Measurements from ENCODE around the gene POU3F3.

Gene POU3F3

DNA sequence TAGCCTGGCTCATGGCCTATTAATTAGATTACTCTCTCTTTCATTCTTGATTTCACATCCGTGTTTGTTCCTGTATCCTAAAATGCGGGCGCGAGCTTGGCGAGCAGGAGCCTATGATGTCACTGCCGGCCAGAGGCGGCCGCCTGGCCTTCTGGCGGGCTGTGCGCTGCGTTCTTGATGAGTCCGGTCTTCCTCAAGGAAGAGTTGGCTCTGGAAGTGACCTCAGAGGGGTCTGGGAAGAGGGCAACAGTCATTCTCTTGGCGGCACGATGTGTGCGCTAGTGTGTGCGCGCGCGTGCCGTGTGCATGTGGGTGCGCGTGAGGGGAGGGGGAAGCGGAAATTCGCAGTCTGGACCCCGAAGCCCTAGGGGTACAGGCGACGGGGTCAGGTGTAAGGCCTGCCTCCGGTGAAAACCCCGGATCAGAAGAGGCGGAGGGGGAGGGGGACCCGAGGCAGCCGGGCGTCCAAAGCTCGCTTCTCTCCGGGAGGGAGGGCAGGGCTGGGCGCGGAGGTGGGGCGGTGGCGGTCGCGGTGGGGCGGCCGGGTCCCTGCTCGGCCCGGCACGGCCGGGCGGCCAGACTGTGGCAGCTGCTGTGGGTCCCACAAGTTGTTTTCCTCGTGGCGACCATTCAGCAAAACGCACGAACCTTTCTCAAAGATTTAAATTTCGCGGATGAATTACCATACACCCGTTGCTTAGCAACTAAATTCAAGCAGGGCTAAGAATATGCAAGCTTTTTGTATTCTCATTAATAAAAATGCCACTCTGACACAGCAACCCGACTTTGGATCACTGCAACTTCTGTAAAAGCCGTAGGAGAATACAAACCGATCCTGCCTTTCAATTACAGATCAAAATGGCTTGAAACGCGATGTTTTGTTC, 8.4 kb downstream of the POU3F3 start:
- DNase-seq = no peak

DNA sequence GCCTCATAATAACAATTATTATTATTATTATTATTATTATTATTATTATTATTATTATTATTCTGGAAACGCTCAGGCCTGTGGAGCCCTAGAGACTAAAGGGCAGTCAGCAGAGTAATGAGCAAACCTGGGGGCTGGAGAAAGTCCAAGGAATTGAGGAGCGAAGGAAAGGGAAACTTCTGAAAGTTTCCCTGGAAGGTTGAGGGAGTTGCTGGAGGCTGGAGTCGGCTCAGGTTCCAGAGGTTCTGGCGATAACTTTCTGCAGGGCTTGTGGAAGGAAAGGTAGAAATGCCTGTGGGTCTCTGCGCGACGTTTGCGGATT, 9.2 kb downstream of the POU3F3 start:
- DNase-seq = no peak

DNA sequence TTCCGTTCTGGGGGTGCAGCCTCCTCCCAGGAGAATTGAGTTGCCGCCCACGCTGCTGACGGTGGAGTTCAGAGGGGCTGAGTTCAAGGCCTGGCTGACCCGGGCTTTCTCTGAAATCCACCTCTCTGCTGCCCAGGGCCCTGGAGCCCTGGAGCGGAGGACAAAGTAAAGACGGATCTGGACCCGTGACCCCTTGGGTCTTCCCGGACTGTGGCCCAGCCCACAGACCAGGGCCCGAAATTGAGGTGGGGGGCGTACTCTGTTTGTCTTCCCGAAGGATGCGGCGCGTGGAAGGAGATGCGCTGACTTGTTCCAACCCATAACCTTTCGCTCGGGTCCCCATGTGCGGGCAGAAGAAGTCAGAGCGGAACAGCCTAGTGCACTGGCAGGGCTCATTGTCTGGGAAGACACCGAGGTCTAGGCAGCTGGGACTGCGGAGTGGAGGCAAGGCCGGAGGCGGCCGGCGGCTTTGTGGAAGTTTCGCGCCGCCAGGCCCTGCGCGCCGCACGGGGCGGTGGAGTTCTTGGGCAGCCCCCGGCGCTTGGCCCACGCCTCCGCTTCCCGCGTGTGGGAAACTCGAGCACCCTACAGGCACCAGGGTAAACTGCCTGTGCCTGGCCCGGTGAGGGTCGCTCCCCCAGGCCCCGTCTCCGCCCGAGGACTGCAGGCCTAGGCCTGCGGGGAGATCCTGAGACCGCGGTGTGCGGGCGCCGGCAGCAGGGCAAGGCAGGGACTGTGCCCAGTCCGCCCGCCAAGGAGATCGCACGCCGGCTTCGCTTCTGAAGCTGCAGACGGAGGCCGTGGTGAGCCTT, 9.8 kb downstream of the POU3F3 start:
- no peak for DNase-seq

GRCh38 chr2:104864280-104865095, 10.6 kb downstream of the POU3F3 start:
- DNase-seq = no peak

DNA sequence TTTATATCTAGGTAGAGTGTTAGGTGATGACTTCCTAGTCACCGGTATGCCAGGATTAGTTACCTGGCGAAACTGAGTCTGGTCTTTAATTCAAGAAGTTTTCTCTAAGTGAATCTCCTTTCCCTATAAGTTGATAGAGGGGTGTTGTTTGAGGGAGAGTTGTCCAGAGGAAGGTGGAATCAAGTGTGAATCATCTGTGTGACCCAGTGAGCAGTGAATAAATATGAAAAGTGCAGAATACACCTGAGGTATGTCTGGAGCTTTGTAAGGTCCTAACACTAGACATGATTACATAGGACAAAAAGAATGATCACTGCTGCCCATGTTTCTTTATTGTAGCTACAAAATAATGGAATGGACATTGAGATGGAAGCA, 11.2 kb downstream of the POU3F3 start:
- DNase-seq = no peak

- DNase-seq = no peak
These were observed 12.4 kb downstream of the POU3F3 start for GRCh38 chr2:104866122-104866864.

DNA sequence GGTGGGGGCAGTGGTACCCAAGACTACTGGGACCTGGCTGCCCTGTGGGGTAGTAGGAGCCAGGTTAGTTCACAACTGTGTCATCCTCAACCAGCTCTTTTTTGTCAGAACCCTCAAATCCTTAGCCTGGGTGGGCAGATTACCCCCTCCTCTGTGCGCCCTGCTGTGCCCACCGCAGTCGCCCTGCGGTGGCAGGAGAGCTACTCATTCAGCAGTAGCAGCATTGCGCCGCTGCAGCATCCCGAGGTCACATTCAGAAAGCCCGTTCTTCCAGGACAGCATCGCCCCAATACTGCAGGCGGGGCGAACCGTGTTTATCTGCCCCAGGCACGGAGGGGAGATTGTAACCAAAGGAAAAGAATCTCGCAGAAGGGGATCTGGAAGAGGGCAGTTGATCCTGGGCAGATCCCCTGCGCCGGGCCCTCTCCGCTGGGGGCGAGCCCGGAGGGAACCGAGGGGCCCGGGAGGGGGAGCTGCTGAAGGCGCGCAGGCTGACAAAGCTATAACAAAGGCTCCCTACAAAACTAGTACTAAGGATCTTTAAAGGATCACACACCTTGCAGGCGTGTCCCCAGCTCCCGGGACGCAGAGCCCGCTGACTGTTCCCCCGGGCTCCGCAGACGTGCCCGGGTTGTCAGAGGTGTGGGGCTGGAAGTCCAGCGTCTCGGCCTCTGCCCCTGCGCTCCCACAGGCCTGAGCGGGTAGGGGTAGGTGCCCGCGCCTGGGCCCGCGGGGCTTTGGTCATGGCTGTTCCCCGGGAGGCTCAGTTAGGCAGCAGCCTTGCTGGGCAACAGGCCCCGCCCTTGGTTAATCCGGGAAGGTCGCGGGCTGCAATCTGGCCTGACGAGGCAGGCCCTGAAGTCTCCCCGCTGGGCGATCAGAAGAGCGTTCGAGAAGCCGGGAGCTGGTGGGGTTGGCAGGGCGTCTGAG, 13.2 kb downstream of the POU3F3 start:
- DNase-seq = no peak

- no peak for DNase-seq
These were observed 14.0 kb downstream of the POU3F3 start for GRCh38 chr2:104867813-104868504.

DNA sequence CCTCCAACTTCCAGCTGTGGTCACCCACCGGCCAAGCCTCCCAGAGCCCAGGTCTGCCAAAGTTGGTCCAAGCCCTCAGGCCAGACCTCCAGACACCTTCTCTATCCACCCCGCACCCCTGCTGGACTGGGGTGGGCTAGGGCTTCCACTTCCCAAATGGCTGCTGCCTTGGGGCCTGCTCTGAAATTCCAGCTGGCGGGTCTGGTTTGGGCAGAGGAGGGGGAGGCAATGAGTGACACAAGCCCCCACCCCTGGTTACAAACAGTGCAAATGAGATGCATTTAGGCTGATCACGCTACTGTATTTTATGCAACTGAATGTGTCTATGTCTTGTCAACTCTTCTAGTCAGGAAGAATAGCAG, 14.6 kb downstream of the POU3F3 start:
- DNase-seq = no peak

DNA sequence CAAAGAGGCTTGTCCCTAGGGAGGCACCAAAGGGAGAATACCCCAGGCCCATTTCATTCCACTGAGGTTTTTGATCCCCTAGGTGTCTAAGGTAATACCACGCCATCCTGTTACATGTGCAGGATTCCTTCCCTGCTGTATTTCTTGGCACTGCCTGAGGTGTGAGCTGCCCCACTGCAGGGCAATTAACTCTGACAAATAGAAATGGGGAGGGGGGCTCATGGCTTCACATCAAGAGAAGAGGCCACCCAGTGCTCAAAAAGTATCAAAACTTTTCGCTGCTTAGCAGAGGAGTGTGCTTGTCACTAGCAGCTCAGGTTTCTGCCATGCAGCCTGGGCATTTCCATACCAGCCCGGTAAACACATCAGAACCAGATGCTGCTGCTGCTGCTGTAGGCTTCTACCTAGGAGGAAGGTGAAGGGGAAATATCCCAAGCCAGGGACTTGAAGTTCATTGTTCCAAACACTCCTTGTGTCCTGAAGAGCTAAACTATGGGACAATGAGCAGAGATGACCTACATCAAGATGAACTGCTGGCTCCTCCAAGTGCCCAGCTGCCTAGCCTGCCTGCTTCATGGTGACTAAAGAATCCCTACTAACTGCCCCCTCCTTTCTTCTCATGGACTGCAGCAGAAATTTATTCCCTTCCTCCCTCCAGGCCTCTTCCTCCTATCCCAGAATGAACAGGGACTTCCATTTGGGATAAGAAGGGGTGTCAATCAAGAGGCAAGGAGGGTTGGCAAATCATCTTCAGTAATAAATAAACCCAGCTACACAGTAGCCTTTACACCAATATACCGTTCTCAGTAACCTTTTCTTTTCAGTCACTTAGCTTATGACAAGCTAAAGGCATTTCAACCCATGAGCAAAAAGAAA, 16.4 kb downstream of the POU3F3 start:
- no peak for DNase-seq

DNA sequence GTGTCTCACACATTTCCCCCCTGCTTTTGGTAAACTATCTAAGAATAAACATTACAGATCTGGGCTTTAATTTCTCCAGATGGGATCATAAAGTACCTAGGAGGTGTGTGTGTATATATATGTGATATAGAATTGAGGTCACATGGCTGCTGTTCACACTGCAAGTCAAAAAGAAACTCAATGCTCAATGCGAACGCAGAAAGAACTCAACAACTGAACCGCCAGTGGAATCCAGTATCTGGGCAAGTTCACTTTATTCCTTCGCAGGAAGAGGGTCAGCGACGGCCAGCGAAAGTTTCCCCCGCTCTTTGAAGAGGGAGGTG, 17.7 kb downstream of the POU3F3 start:
- no peak for DNase-seq

GRCh38 chr2:104871972-104872865, 18.3 kb downstream of the POU3F3 start:
- no peak for DNase-seq

DNA sequence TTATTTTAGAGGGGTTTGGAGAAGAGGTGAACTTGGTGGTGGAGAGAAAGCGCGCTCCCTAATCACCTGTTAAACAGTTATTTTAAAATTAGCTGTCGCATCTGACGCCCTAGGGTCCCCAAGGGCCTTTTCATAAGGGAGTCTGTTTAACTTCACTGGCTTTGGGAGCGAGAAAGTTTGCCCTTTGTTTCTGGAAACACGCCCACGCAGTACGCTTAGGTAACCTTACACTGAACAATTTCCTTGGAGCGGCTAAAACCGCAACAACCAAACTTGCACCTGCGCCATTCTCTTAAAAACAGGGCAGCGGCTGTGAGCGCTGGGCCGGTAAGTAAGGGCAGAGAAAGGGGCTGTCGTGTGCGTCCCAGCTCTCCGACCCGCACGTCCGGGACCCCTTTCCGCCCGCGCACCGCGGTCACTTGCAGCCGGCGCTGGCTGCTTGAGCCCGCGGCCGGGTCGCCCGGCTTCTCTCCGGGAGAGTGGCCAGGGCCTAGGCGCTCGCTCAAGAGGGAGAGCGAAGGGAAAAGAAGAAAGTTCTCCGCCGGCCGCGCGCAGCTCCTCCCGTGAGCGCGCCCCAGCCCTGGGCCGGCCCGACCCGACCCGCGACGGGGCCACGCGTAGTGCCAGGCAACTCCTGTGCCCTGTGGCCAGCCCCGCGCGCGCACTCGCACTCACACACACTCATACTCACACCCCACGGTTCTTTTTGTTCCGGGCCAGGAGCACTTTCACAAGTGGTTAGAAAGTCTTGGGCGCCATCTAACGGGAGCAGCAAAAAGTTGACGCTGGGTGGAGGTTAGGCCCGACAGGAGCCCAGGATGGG, 19.2 kb downstream of the POU3F3 start:
- DNase-seq = peak; percentile 25 to 56

DNA sequence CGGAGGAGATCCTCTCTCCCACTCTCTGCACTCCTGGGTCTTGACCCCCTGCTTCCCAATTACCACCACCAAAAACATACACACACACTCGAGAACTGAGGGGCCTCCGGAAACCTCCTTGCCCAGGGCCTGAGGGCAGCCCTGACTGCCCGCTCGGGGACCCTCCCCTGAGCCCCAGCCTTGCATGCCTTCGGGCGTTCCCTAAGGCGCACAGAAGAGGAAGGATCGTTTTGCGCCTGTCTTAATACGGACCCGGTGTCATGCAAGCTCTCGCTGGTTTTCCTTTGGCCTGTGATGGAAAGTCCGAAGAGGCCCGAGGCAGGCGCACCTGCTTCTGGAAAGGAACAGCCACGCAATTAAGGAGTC, 19.8 kb downstream of the POU3F3 start:
- DNase-seq = no peak

DNA sequence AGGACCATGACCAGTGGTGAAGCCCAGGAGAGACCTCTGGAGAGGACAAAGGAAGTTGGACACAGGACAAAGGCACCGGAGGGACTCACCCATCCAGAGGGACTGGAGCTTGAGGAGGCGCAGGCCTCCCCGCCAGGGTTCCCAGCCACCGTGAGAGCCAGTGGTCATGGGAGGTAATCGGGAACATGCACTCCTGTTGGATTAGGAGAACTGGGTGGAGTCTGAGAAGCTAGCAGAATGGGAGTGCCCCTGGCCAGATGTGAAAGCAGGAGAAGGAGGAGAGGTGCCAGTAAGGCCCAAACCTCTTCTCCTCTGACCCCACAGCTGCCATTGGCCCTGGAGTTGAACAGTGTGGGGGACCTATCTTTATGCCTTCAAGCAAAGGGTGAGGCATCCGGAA, 20.3 kb downstream of the POU3F3 start:
- no peak for DNase-seq

- DNase-seq = no peak
These were observed 21.3 kb downstream of the POU3F3 start for GRCh38 chr2:104875262-104875661.

DNA sequence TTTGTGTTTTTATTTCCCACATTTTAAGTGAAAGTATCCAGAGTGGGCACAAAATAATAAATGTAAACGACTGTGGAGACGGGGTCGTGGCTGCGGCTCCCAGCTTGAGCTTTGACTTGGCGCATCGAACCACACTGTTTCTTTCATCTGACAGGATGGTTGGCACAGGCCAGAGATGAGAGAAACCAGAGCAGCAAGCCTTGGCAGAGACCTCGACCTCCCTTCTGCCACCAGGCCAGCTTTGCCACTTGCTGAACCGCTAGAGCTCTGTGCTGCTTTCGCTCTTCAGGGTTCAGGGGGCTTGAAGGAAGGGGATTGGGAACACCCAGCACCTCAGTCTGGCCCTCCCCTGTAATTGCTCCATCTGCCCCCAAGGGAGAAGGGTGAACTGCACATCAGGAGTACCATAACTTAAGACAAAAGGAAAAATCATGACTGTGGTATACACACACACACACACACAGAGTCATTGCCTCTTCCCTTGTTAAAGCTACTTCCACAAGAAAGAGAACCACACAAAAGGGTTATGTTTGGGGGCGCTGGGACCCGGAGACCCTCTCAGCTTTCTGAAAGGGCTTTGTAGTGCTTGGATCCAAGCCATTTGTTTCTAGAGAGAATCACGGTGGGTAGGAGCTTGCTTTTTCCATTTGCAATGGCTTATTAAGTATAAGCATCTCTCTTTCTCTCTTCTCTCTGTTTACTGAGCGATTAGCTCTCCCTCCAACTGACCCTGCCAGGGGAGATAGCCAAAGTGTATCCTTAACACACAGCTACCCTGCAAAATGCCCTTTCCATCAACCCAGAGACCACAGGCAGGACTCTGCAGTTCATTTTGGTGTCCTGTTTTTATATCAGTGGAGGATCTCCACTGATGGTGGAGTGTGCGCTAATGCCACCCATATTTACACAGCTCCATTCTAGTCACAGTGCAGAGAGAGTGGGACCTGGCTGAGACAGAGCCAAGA, 23.0 kb downstream of the POU3F3 start:
- no peak for DNase-seq

All from CD4-positive, alpha-beta T cell treated with Interleukin-1 beta for 1 hour (primary cell).